CD4-positive, alpha-beta T cell treated with Interleukin-12 subunit alpha and Interleukin-12 subunit beta, for 1 hour (primary cell): ENCODE results near the gene EYA2.

ENCODE experiments used
- DNase-seq: peaks from one replicate; pipeline ENCODE4 v3.0.0-alpha.2; 2020

Gene EYA2

DNA sequence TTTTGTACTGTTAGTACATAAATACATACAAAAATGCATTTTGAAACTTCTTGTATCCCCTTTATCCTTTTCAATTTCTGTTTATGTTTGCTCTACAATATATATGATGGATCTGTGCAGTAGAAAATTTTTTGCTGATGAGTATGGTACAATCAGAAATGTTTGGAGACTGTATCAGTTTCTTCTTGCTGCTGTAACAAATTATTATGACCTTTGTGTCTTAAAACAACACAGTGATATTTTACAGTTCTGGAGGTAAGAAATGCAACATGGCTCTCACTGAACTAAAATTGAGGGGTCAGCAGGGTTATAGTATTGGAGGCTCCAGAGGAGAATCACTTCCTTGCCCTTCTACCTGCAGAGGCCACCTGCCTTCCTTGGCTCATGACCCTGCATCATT, 184.4 kb downstream of the EYA2 start:
- DNase-seq, result no peak

- no peak for DNase-seq
Observed at GRCh38 chr20:47080365-47080764, 185.7 kb downstream of the EYA2 start.

DNA sequence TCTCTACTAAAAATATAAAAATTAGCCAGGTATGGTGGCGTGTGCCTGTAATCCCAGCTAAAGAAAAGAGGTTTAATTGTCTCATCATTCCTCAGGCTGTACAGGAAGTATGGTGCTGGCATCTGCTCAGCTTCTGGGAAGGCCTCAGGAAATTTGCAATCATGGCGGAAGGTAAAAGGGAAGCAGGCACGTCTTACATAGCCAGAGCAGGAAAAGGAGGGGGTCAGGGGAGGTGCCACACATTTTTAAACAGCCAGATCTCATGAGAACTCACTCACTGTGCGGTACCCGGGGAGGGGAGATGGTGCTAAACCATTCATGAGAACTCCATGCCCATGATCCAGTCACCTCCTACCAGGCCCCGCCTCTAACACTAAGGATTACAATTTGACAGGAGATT, 191.7 kb downstream of the EYA2 start:
- DNase-seq, result no peak

GRCh38 chr20:47088335-47088734, 193.7 kb downstream of the EYA2 start:
- no peak for DNase-seq

GRCh38 chr20:47089151-47089550, 194.5 kb downstream of the EYA2 start:
- no peak for DNase-seq

GRCh38 chr20:47090835-47091234, 196.2 kb downstream of the EYA2 start:
- no peak for DNase-seq

- no peak for DNase-seq
Observed at GRCh38 chr20:47093320-47093966, 198.8 kb downstream of the EYA2 start.

DNA sequence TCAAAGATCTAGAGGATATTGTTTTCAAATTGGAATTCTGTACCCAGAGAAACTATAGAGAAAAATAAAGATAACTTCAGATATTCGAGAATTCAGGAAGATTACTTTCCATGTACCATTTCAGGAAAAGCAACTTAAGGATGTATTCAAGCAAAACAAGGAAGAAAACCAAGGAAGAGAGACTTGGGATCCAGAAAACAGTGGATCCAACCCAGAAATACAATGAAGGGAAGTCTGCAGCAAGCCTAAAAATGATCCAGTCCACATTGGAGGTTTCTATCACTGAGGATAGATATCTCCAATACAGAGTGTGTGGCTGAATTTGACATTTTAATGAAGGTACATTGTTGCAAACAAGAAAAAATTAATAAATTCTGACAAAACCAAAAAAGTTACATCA, 201.0 kb downstream of the EYA2 start:
- DNase-seq, result no peak

DNA sequence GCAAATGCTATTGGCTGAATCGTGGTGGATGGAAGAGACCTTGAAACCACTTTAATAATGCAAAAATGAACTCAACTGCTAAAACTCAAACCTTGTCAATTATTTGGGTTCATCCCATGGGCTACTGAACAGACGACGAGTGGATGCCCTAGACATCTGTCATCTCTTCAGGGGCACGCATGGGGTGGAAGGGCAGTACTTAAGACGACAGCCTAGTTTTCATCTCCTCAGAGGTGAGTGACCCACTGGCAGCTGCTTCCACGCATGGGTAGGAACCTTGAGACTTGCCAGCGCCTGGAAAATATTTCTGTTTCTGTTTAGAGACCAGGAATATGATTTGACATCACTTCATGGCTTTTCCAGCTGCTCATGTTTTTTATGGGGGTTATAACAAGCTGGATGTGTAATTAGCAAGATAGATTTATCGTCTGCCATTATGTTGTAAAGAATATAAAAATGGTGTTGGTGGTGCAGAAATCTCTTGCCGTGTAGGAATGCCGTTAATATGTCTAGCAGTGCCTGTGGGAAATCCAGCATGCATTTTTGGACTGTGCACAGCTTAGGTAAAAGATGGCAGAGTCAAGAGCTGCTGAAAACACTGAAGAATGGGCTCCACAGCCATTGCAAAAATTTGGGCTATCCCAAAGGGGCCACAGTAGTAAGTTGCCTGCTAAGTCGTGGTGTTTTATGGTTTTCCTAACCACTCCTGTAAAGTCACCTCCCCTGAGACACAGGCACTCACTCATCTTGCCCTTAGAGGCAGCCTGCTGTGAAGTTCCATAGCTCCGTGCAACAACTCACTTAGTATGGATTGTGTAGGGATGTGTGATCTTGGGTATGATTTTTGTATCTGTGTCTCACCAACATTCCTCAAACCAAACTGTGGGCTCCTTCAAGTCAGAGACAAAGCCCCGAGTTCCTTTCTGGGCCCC, 203.3 kb downstream of the EYA2 start:
- no peak for DNase-seq

- no peak for DNase-seq
Observed at GRCh38 chr20:47099093-47099492, 204.4 kb downstream of the EYA2 start.

- DNase-seq, result no peak
Observed at GRCh38 chr20:47099825-47100441, 205.3 kb downstream of the EYA2 start.

- no peak for DNase-seq
Observed at GRCh38 chr20:47102629-47103028, 208.0 kb downstream of the EYA2 start.

DNA sequence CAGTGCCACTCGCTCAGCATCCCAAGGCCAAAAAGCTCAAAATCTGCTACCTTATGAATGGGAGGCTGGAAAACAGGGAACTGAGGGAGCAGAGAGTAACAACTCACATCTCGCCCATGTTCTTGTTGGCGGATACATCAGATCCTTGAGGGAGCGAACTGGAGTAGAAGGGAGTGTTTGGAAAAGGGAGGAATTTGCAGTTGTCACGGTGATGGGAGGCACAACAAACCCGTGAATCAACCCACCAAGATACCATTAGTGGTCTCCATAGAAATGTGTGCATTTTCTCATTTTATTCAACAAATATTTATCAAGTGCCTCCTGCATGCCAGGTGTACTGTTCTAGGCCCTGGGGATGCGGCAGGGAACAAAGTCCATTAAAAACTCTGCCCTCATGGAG, 212.1 kb downstream of the EYA2 start:
- no peak for DNase-seq

DNA sequence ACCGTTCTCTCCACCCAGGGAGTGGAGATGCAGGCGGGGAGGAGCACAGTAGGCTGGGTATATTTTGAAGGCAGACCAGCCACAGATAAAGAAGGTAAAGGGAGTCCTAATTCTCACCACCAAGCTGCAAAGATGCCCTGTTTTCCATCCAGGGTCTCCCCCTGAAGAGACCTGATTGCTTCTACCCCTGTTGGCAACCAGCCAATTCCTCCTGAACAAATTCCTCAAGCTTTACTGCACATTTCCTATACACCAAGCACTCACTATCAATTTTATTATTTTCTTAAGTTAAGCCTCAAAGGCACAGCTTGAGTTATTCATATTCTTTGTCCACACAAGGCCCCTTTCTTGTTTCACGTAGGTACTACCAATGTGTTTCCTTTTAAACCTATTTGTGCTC, 214.4 kb downstream of the EYA2 start:
- no peak for DNase-seq

GRCh38 chr20:47110819-47111218, 216.2 kb downstream of the EYA2 start:
- DNase-seq, result no peak

DNA sequence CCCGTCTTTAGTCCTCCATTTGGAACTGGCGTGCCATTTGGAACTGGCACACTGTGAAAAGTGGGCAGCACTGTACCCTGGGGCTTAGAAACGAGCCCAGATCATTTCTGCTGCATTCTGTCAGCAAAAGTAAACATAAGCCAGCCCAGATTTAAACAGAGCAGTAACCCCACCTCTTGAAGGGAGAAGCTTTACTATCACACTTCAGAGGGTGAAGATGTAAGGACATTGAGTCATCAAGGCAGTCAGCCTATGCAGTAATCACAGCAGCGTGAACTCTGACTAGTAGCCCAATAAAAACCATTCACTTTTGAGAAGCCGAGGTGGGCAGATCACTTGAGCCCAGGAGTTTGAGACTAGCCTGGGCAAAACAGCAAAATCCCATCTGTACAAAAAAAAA, 216.9 kb downstream of the EYA2 start:
- no peak for DNase-seq

DNA sequence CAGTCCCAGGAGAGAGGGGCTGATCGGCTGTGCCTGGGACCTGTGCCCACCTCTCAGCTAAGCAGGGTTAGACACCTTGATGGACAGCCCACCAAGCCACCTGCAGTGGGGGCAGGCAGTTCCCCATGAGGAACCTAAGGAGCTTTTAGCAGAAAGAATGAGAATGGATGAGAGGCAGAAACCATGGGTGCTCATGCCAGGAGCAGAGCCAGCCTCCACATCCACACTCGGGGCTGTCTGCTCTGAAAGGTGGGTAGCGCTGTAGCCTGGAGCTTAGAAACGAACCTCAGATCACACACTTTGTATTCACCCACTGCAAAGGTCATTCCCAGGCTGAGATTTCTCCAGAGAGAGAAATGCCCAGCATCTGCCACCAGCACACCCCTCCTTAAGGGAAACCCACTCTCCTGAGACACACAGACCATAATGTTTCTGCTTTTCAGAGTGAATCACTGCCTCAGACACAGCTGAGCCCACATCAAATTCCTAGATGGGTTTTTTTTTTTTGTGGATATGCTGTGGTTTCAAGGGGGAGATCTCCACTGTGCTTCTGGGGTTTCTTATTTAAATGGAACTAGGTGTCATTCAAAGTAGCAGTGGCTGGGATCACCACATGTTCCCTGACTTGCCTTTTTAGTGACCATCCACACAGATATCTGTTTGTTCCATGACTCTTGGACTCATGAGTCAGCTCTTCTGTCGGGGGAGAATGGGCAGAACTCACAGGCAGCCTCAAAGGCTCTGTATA, 218.9 kb downstream of the EYA2 start:
- DNase-seq, result no peak

GRCh38 chr20:47115694-47116093, 221.1 kb downstream of the EYA2 start:
- no peak for DNase-seq

GRCh38 chr20:47117371-47117770, 222.7 kb downstream of the EYA2 start:
- no peak for DNase-seq

- no peak for DNase-seq
Observed at GRCh38 chr20:47117773-47118172, 223.1 kb downstream of the EYA2 start.

GRCh38 chr20:47118206-47118605, 223.6 kb downstream of the EYA2 start:
- no peak for DNase-seq

- no peak for DNase-seq
Observed at GRCh38 chr20:47118641-47119040, 224.0 kb downstream of the EYA2 start.

- no peak for DNase-seq
Observed at GRCh38 chr20:47120346-47120936, 225.8 kb downstream of the EYA2 start.
